HEK293T (cell line): Measurements from ENCODE around the gene MCOLN1.

Source experiments
- ARNT ChIP-seq: fragments of 450-650 bp; IDR thresholded peaks from 2 replicates; pipeline ENCODE4 v1.6.1; 2017; ENCODE audit warnings: mild to moderate bottlenecking
- BHLHE40 ChIP-seq: fragments of 450-650 bp; IDR thresholded peaks from 2 replicates; pipeline ENCODE4 v1.6.1; 2016; ENCODE audit warnings: mild to moderate bottlenecking, moderate library complexity, borderline replicate concordance
- CTBP1 ChIP-seq: fragments of 450-650 bp; IDR thresholded peaks from 2 replicates; pipeline ENCODE4 v1.6.1; 2016; ENCODE audit warnings: borderline replicate concordance
- ELF4 ChIP-seq: fragments of 450-650 bp; IDR thresholded peaks from 2 replicates; pipeline ENCODE4 v1.6.1; 2017; ENCODE audit warnings: antibody characterized with exemption
- FOXA1 ChIP-seq: fragments of 450-650 bp; IDR thresholded peaks from 2 replicates; pipeline ENCODE4 v1.6.1; 2016; ENCODE audit warnings: mild to moderate bottlenecking
- FOXK2 ChIP-seq: fragments of 450-650 bp; IDR thresholded peaks from 2 replicates; pipeline ENCODE4 v1.6.1; 2016; ENCODE audit warnings: mild to moderate bottlenecking
- FOXM1 ChIP-seq: fragments of 450-650 bp; IDR thresholded peaks from 2 replicates; pipeline ENCODE4 v1.6.1; 2017; ENCODE audit warnings: mild to moderate bottlenecking, borderline replicate concordance
- HDGF ChIP-seq: fragments of 450-650 bp; IDR thresholded peaks from 2 replicates; pipeline ENCODE4 v1.6.1; 2017; ENCODE audit warnings: antibody characterized with exemption, borderline replicate concordance
- NFRKB ChIP-seq: fragments of 450-650 bp; IDR thresholded peaks from 2 replicates; pipeline ENCODE4 v1.6.1; 2016; ENCODE audit warnings: mild to moderate bottlenecking, moderate library complexity
- SP1 ChIP-seq: fragments of 450-650 bp; IDR thresholded peaks from 2 replicates; pipeline ENCODE4 v1.6.1; 2017
- SUZ12 ChIP-seq: fragments of 450-650 bp; IDR thresholded peaks from 2 replicates; pipeline ENCODE4 v1.6.1; 2016; ENCODE audit warnings: mild to moderate bottlenecking
- TARDBP ChIP-seq: fragments of 450-650 bp; IDR thresholded peaks from 2 replicates; pipeline ENCODE4 v1.6.1; 2016
- ZNF384 ChIP-seq: fragments of 450-650 bp; IDR thresholded peaks from 2 replicates; pipeline ENCODE4 v1.6.1; 2016

DNA sequence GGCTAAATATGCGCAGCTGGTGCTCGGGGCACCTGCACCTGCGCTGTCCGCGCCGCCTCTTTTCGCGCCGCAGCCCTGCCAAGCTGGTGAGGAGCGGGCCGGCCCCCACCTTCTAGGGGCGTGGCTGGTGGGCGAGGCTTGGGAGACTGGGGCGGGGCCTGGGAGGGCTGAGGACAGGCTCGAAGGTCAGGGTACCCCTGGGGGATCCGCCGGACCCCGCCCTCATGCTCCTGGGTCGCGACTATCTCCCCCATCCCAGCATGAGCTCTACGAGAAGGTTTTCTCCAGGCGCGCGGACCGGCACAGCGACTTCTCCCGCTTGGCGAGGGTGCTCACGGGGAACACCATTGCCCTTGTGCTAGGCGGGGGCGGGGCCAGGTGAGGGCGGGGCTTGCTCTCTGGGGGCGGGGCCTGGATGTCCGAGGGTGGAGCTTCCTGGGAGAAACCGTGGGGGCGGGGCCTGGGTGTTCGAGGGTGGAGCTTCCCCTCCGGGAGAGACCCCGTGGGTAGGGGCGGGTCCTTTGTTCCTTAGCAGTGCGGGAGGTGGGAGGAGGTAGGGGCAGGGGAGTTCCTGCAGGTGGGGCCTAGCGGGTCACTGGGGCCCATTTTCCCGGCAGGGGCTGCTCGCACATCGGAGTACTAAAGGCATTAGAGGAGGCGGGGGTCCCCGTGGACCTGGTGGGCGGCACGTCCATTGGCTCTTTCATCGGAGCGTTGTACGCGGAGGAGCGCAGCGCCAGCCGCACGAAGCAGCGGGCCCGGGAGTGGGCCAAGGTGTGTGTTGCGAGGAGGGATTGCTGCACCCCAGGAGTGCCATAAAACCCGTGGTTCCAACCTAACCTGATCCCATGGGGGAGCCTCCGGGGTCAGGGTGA lies 32.8 kb downstream of the MCOLN1 start:
- TF ChIP-seq BHLHE40 (no peak), TARDBP (no peak), SUZ12 (no peak), ZNF384 (no peak), NFRKB (no peak), FOXM1 (no peak), SP1 (no peak), ARNT (no peak), CTBP1 (no peak), FOXK2 (no peak), FOXA1 (no peak), ELF4 (no peak), HDGF (no peak)
